NCI-H69 (cell line): ENCODE measurements around the gene SYNGR2.

Experiments used
- DNase-seq: peaks from one replicate; lab custom pipeline; 2025; lab: John Stamatoyannopoulos, UW

SYNGR2 gene

DNA sequence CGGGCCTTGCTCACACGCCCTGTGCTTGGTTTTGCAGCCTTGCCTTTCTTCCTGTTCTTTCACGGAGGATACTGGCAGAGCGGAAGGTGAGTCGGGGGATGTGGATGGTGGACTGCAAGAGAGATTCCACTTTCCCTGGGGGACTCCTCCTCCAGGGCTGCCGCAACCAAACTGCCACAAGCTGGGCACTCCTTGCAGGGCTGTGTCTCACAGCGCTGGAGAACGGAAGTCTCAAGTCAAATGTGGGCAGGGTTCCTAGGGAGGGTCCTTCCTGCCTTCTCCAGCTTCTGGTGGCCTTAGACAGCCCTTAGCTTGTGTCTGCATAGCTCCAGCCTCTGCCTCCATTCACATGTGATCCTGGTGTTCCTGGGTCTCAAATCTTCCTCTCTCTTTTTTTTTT is 34.3 kb downstream of the SYNGR2 start:
- no peak for DNase-seq

DNA sequence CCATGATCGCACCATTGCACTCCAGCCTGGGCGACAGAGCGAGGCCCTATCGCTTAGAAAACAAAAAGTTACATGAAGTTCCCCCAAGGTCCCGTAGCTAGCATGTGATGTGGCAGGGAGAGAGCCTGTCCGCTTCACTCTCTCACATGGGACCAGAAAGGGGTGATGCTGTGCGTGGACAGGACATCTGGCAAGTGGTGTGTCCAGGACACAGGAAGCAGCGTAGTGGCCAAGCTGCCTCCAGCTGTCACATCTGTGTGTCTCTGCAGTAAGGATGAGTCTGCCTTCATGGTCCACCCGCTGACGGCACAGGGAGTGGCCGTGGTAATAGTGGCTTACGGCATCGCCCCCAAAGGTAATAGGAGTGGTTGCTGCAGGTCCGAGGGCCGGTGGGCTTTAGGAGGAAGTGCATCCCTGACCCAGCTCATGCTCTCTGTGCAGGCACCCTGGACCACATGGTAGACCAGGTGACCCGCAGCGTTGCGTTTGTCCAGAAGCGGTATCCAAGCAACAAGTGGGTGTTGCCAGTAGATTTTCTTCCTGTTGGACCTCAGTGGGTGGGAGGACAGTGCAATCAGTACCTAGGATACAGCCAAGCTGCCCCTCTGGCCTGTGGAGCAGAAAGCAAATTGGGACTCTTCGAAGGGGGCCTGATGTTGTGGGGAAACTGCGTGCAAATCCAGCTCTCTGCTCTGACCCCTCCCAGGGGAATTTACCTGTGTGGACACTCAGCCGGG is 36.2 kb downstream of the SYNGR2 start:
- no peak for DNase-seq

DNA sequence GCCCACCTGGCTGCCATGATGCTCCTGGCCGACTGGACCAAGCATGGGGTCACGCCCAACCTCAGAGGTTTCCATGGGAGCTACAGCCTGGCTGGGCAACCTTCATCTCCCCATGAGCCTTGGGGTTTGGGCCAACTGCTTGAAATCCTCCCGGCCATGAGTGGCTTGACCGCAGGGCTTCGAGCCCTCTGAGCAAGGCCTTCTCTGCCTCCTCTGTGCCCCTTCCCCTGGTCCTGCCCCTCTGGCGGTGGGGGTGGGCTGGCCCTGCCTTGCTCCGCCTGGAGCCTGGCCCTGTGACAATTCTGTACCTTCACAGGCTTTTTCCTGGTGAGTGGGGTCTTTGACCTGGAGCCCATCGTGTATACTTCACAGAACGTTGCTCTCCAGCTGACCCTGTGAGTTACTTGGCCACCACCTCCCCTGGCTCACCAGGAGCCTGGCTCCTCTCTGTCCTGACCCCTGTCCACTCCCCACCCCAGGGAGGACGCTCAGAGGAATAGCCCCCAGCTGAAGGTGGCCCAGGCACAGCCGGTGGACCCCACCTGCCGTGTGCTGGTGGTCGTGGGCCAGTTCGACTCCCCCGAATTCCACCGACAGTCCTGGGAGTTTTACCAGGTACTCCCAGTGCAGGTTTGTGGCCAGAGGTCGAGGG is 36.9 kb downstream of the SYNGR2 start:
- DNase-seq, result no peak

DNA sequence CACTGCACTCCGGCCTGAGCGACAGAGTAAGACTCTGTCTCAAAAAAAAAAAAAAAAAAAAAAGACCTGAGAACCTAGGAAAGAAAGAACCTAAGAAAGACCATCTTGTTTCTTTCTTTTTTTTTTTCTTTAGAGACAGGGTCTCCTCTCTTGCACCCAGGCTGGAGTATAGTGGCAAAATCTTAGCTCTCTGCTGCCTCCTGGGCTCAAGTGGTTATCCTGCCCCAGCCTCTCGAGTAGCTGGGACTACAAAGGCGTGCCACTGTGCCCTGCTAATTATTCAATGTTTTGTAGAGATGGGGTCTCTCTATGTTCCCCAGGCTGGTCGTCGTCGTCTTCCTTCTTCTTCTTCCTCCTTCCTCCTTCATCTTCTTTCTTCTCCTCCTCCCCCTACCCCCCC is 37.9 kb downstream of the SYNGR2 start:
- DNase-seq, result no peak

- no peak for DNase-seq
These were observed 40.1 kb downstream of the SYNGR2 start for GRCh38 chr17:78208486-78208885.

GRCh38 chr17:78210111-78210510 is 41.7 kb downstream of the SYNGR2 start:
- DNase-seq, result no peak

DNA sequence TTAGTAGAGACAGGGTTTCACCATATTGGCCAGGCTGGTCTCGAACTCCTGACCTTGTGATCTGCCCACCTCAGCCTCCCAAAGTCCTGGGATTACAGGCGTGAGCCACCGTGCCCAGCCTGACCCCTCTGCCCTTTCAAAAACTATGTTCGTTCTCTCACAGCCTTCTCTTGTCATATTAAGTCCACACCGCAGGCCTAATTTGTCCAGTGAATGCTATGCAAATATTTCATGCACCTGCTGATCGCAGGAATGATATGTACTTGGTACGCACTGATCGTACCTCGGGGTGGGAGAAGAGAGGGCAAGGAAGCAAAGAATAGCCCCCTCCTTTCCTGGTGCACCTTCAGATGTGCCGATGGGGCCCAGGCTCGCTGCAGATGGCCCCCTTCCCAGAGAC is 42.7 kb downstream of the SYNGR2 start:
- DNase-seq, result peak; percentile 24

DNA sequence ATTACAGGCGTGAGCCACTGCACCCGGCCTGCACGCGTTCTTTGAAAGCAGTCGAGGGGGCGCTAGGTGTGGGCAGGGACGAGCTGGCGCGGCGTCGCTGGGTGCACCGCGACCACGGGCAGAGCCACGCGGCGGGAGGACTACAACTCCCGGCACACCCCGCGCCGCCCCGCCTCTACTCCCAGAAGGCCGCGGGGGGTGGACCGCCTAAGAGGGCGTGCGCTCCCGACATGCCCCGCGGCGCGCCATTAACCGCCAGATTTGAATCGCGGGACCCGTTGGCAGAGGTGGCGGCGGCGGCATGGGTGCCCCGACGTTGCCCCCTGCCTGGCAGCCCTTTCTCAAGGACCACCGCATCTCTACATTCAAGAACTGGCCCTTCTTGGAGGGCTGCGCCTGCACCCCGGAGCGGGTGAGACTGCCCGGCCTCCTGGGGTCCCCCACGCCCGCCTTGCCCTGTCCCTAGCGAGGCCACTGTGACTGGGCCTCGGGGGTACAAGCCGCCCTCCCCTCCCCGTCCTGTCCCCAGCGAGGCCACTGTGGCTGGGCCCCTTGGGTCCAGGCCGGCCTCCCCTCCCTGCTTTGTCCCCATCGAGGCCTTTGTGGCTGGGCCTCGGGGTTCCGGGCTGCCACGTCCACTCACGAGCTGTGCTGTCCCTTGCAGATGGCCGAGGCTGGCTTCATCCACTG is 45.8 kb downstream of the SYNGR2 start, which contains the start of gene BIRC5:
TSS of gene BIRC5 (plus strand) at position 238 of the 690 bp plus-strand sequence. CDS start at position 302, 64 bp downstream.
- DNase-seq, result peak; percentile 98

- peak; percentile 49 for DNase-seq
These were observed 46.3 kb downstream of the SYNGR2 start for GRCh38 chr17:78214706-78215061.

DNA sequence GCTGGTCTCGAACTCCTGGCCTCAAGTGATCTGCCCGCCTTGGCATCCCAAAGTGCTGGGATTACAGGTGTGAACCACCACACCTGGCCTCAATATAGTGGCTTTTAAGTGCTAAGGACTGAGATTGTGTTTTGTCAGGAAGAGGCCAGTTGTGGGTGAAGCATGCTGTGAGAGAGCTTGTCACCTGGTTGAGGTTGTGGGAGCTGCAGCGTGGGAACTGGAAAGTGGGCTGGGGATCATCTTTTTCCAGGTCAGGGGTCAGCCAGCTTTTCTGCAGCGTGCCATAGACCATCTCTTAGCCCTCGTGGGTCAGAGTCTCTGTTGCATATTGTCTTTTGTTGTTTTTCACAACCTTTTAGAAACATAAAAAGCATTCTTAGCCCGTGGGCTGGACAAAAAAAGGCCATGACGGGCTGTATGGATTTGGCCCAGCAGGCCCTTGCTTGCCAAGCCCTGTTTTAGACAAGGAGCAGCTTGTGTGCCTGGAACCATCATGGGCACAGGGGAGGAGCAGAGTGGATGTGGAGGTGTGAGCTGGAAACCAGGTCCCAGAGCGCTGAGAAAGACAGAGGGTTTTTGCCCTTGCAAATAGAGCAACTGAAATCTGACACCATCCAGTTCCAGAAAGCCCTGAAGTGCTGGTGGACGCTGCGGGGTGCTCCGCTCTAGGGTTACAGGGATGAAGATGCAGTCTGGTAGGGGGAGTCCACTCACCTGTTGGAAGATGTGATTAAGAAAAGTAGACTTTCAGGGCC is 51.2 kb downstream of the SYNGR2 start:
- no peak for DNase-seq
